HG03196 (cell line): ENCODE results near the gene RPL19.

ENCODE experiments used
- ATAC-seq: cut with Tn5 transposase; IDR thresholded peaks from one replicate; pipeline ENCODE4 v1.9.1; 2021; ENCODE audit not compliant: unreplicated experiment

RPL19 gene

DNA sequence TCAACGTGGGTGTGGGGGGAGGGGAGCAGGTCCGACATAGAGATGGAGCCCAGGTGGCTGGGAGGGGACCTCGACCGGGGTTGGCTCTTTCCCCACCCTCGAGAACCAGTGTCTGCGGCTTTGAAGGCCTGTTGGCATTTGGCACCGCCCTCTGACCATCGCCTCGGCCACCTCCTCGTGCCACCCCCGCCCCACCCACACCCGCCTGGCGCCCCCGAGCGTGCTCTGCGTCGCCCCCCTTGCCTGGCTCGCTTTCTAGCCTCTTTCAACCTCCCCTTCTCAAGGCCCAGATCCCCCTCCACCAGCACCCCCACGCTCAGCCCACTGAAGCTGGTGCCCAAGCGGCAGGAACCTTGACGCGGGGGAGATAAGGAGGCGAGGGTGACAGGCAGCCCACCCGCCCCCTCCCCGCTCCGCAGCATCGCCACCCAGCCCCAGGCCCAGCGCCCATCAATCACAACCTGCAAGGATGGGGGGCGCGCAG lies 3.2 kb upstream of the RPL19 start:
- ATAC-seq: no peak

GRCh38 chr17:39197380-39198185 lies 2.5 kb upstream of the RPL19 start, which contains the start of gene CACNB1:
Gene CACNB1 (minus strand): TSS chr17:39197669. CDS start chr17:39197495, 174 bp downstream.
- peak; percentile 38 for ATAC-seq

DNA sequence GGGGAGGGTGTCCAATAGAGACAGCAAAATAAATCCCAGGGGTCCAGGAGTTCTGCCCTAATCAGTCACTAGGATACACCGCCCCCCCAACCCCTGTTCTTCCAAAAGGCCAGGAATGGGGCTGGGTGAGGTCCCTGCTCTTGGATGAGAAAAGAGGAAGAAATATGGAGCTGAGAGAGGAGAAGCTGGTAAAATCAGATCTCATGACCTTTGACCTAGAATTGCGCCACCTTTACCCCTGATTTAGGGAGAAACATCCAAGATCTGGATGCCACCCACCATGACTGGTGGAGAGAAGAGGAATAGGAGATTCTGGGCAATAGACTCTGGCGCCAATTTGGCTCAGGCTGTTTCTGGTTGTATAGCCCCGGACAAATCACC lies 1.9 kb upstream of the RPL19 start:
- ATAC-seq: no peak

DNA sequence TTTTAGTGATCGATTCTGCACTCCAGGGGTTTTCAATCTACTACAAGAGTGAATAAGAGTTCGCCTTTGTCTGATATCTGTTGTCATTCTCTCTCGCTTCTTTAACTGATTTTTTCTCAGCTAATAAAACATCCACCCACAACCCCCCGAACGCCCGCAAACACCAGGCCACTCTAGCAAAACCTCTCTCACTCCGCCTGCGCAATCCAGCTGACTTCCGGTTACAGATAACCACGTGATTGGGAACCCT lies 338 bp upstream of the RPL19 start:
- ATAC-seq: peak; percentile 55

DNA sequence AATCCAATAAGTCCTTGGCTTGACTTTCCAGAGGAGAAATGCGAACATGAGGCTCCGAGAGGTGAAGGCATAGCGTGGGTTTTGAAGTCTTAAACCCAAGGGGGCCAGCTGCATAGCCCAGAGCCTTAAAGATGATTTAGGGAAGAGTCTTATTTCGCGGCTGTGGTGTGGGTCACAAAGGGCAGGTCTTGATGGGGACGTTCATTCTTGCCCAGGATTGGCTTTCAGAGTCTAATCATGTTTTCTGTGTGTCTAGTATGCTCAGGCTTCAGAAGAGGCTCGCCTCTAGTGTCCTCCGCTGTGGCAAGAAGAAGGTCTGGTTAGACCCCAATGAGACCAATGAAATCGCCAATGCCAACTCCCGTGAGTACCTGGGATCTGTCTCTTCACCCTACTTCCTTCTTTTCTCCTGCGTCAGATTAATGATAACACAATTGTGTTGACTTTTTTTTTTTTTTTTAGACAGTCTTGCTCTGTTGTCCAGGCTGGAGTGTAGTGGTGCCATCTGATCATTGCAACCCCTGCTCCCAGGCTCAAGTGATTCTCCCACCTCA lies 951 bp downstream of the RPL19 start:
- no peak for ATAC-seq

GRCh38 chr17:39204245-39204644 lies 4.2 kb downstream of the RPL19 start:
- ATAC-seq: no peak

GRCh38 chr17:39205112-39205526 lies 5.0 kb downstream of the RPL19 start:
- ATAC-seq: no peak

DNA sequence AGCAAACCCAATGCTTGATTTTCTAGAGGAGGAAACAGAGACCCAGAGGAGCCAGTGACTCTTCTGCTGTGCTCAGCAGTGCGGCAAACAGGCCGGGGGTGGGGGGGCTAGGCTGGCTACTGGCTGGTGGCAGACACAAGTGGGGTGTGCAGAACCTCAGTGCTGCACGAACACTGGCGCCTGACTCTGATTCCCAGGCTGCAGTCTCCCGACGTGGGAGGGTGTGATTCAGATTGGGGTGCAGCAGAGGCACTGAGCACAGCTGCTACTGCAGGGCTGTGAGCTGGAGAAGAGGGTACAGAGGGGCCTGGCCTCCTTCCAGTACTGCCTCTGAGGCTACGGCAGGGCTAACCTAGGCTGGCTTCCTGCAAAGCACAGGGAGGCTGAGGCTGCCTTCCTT lies 8.1 kb downstream of the RPL19 start:
- no peak for ATAC-seq

- ATAC-seq: peak; percentile 43
Observed at GRCh38 chr17:39208893-39209292, 8.8 kb downstream of the RPL19 start.

GRCh38 chr17:39209317-39210092 lies 9.4 kb downstream of the RPL19 start:
- no peak for ATAC-seq

DNA sequence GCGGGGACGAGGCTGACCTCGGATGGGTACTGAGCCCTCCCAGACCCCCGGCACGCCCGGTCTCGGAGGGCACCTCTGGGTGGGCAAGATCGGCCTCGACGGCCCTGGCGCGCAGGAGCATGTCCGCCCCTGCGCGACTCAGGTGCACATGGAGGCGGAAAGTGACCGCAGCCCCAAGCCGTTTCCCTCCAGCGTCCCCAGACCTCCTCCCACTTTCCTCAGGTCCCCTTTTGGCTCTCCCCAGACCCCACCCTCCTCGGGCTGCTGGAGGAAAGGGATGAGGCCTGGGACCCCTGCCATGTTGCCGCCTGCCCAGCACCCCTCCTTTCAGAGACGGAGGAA lies 10.0 kb downstream of the RPL19 start:
- no peak for ATAC-seq

DNA sequence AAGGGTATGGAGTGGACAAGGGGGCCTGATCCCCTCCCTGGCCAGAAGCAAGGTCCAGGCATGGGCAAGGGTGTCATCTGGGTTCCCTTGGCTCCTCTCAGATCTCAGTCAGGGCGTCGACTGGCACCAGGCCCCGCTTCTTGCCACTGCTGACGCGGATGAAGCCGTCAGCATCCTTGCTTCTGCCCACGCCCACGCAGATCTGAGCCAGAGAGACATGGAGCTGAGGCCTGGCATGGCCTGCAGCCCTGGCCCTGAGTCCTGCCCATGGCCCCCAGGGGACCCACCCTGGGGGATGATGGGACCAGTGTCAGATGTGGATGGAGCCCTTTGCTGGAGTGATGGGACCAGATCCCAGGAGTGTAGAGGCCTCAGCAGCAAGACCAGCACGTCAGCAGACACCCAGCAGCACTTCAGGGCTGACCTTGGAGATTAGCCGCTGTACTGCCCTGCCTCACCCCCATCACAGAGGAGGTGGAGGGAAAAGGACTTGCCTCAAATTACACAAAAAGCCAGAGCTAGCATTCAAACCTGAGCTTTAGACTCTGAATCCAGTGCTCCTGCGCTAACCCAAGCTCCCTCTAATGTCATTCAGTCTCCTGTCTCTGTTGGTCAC lies 12.2 kb downstream of the RPL19 start:
- ATAC-seq: no peak

DNA sequence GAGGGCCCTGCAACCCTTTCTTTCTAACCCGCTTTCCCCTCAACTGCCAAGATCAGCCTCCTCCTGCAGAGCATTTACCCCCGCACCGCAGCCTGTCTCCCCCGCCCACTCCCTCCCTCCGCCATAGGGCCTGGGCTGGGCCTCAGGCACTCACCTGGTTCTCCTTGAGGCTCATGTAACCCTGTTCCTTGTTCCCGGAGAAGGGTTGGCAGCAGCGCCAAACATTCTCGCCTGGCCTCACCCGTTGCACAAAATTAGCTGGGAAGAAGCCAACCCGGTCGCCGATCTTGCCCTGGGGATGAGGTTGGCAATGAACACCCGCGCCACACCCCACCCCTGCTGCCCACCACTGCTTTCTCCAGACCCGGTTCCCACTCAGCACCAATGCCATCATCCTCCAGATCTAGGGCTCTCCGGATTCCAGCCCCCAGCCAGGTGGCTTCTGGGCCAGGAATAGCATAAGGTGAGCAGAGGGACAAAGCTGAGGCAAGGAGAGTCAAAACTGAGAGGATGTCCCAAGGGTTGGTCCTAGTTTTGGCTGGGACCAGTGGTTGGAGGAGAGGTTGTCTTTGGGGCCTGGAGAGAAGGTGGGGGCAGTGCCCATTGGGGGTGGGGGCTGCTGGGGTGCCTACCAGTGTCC lies 12.9 kb downstream of the RPL19 start:
- no peak for ATAC-seq

GRCh38 chr17:39213852-39214251 lies 13.8 kb downstream of the RPL19 start:
- ATAC-seq: no peak

- ATAC-seq: no peak
Observed at GRCh38 chr17:39217734-39218369, 17.8 kb downstream of the RPL19 start.

GRCh38 chr17:39218906-39219305 lies 18.8 kb downstream of the RPL19 start:
- no peak for ATAC-seq

GRCh38 chr17:39219647-39220154 lies 19.6 kb downstream of the RPL19 start:
- no peak for ATAC-seq

GRCh38 chr17:39221572-39221971 lies 21.5 kb downstream of the RPL19 start:
- ATAC-seq: no peak

- no peak for ATAC-seq
Observed at GRCh38 chr17:39222151-39222550, 22.1 kb downstream of the RPL19 start.
